GM19455 (cell line): Measurements from ENCODE around the gene ANKRD23.
A peak's percentile ranks its signal among the peaks of the same experiment; 100 is the strongest.
"Not testable (repeated sequence)": the region's sequence is repeated elsewhere in the genome, so short reads cannot be mapped to it uniquely, and the experiment has no call there.

Experiments
- ATAC-seq: cut with Tn5 transposase; IDR thresholded peaks from one replicate; pipeline ENCODE4 v1.9.1; 2021; ENCODE audit not compliant: unreplicated experiment

The ANKRD23 gene

GRCh38 chr2:96864343-96865091 is 20.7 kb upstream of the ANKRD23 start:
- ATAC-seq, result no peak

- no peak for ATAC-seq
These were observed 19.9 kb upstream of the ANKRD23 start for GRCh38 chr2:96863575-96864342.

- not testable (repeated sequence) for ATAC-seq
These were observed 19.2 kb upstream of the ANKRD23 start for GRCh38 chr2:96863056-96863455.

GRCh38 chr2:96861074-96861473 is 17.3 kb upstream of the ANKRD23 start:
- ATAC-seq, result no peak

GRCh38 chr2:96860065-96861029 is 16.5 kb upstream of the ANKRD23 start:
- no peak for ATAC-seq

- no peak for ATAC-seq
These were observed 15.9 kb upstream of the ANKRD23 start for GRCh38 chr2:96859681-96860064.

- ATAC-seq, result no peak
These were observed 15.4 kb upstream of the ANKRD23 start for GRCh38 chr2:96859099-96859649.

- ATAC-seq, result peak; percentile 93
These were observed 14.0 kb upstream of the ANKRD23 start, which contains the start of gene ANKRD39 for GRCh38 chr2:96857667-96858372. TSS of gene ANKRD39 (minus strand) at chr2:96858016. CDS start at chr2:96857987, 29 bp downstream.

- ATAC-seq, result peak; percentile 14
These were observed 13.2 kb upstream of the ANKRD23 start for GRCh38 chr2:96856776-96857666.

GRCh38 chr2:96853321-96853720 is 9.5 kb upstream of the ANKRD23 start:
- no peak for ATAC-seq

- ATAC-seq, result no peak
These were observed 8.8 kb upstream of the ANKRD23 start for GRCh38 chr2:96852667-96853066.

GRCh38 chr2:96848264-96848663 is 4.4 kb upstream of the ANKRD23 start:
- ATAC-seq, result no peak

GRCh38 chr2:96847586-96847985 is 3.8 kb upstream of the ANKRD23 start:
- no peak for ATAC-seq

GRCh38 chr2:96846825-96847224 is 3.0 kb upstream of the ANKRD23 start:
- no peak for ATAC-seq

GRCh38 chr2:96844405-96844808 is 586 bp upstream of the ANKRD23 start:
- ATAC-seq, result no peak

GRCh38 chr2:96842600-96842999 is 1.2 kb downstream of the ANKRD23 start:
- ATAC-seq, result no peak

GRCh38 chr2:96841701-96842495 is 1.9 kb downstream of the ANKRD23 start:
- no peak for ATAC-seq
